Measurements from ENCODE around the gene FADS6. TPM values are rescaled to one million over a fixed set of nuclear protein-coding genes. Genes with fewer than 3 reads are reported as not detected.
"Not testable (repeated sequence)": the region's sequence is repeated elsewhere in the genome, so short reads cannot be mapped to it uniquely, and the experiment has no call there.

Gene FADS6
- total RNA-seq, 1 experiment from 2014 or later: not detected

GRCh38 chr17:74873874-74874614 lies 19.4 kb downstream of the FADS6 start:
- peaks cover 16% of the 10 kb centered on the region for H3K4me1 ChIP-seq (replicated peaks)
- peak overlapping the region; percentile 49 for H3K4me3 ChIP-seq
- H3K9me3 ChIP-seq (replicated peaks): no peaks in the 10 kb centered on the region
- H3K27me3 ChIP-seq (replicated peaks): no peaks in the 10 kb centered on the region
- H3K36me3 ChIP-seq: no peaks in the 10 kb centered on the region
- no peak for DNase-seq (ENCODE audit: low read depth in 1 of 2, low spot score in 2 of 2)
- peak overlapping the region; percentile 85 for H3K27ac ChIP-seq

GRCh38 chr17:74873037-74873873 lies 20.2 kb downstream of the FADS6 start:
- H3K4me3 ChIP-seq: peak overlapping the region; percentile 49
- no peaks in the 10 kb centered on the region for H3K9me3 ChIP-seq (replicated peaks)
- no peaks in the 10 kb centered on the region for H3K27me3 ChIP-seq (replicated peaks)
- no peaks in the 10 kb centered on the region for H3K36me3 ChIP-seq
- H3K4me1 ChIP-seq (replicated peaks): peaks cover 16% of the 10 kb centered on the region
- peak overlapping the region; percentile 85 for H3K27ac ChIP-seq
- DNase-seq (ENCODE audit: low read depth in 1 of 2, low spot score in 2 of 2): peak; percentile 100

- peak in 1 of 2 experiments; percentile 70 for DNase-seq (ENCODE audit: low read depth in 1 of 2, low spot score in 2 of 2)
- Histone ChIP-seq H3K4me1 (replicated peaks) (peaks cover 16% of the 10 kb centered on the region), H3K4me3 (peak within 1 kb of the TSS; percentile 49), H3K9me3 (replicated peaks) (no peaks in the 10 kb centered on the region), H3K36me3 (no peaks in the 10 kb centered on the region), H3K27me3 (replicated peaks) (no peaks in the 10 kb centered on the region), H3K27ac (peak within 1 kb of the TSS; percentile 85)
These were observed 21.0 kb downstream of the FADS6 start, which contains the start of gene FDXR for GRCh38 chr17:74872313-74873036. FDXR (minus strand) TSS chr17:74872994; CDS start chr17:74872944, 50 bp downstream.

- Histone ChIP-seq H3K27me3 (replicated peaks) (no peaks in the 10 kb centered on the region), H3K36me3 (no peaks in the 10 kb centered on the region), H3K4me3 (no peak overlapping the region)
These were observed 21.9 kb downstream of the FADS6 start for GRCh38 chr17:74871356-74872076.

GRCh38 chr17:74870512-74870911 lies 22.9 kb downstream of the FADS6 start:
- Histone ChIP-seq H3K27ac (no peak overlapping the region), H3K27me3 (replicated peaks) (no peaks in the 10 kb centered on the region), H3K4me1 (replicated peaks) (peaks cover 16% of the 10 kb centered on the region), H3K36me3 (no peaks in the 10 kb centered on the region), H3K9me3 (replicated peaks) (no peaks in the 10 kb centered on the region), H3K4me3 (no peak overlapping the region)
- no peak for DNase-seq (ENCODE audit: low read depth in 1 of 2, low spot score in 2 of 2)

More at GRCh38 chr17:74871356-74872076, 21.9 kb downstream of the FADS6 start:
- Histone ChIP-seq H3K27ac (no peak overlapping the region), H3K9me3 (replicated peaks) (no peaks in the 10 kb centered on the region), H3K4me1 (replicated peaks) (peaks cover 16% of the 10 kb centered on the region)
- DNase-seq (ENCODE audit: low read depth in 1 of 2, low spot score in 2 of 2): no peak

- H3K27me3 ChIP-seq (replicated peaks); H3K9me3 ChIP-seq (replicated peaks); H3K27ac ChIP-seq; DNase-seq (ENCODE audit: low read depth in 1 of 2, low spot score in 2 of 2); H3K4me3 ChIP-seq; H3K36me3 ChIP-seq: not testable (repeated sequence)
- peaks cover 16% of the 10 kb centered on the region for H3K4me1 ChIP-seq (replicated peaks)
These were observed 23.4 kb downstream of the FADS6 start for GRCh38 chr17:74870028-74870427.

GRCh38 chr17:74868908-74869255 lies 24.6 kb downstream of the FADS6 start:
- Histone ChIP-seq H3K4me1 (replicated peaks) (peaks cover 13% of the 10 kb centered on the region), H3K9me3 (replicated peaks) (no peaks in the 10 kb centered on the region), H3K27me3 (replicated peaks) (no peaks in the 10 kb centered on the region), H3K4me3 (no peak overlapping the region), H3K27ac (no peak overlapping the region), H3K36me3 (no peaks in the 10 kb centered on the region; the same call in 1 of the 2 replicates)
- no peak for DNase-seq (ENCODE audit: low read depth in 1 of 2, low spot score in 2 of 2)

- no peak overlapping the region for H3K27ac ChIP-seq
- H3K36me3 ChIP-seq: no peaks in the 10 kb centered on the region; the same call in 1 of the 2 replicates
- no peaks in the 10 kb centered on the region for H3K27me3 ChIP-seq (replicated peaks)
- H3K9me3 ChIP-seq (replicated peaks): no peaks in the 10 kb centered on the region
- H3K4me1 ChIP-seq (replicated peaks): peaks cover 10% of the 10 kb centered on the region
- no peak for DNase-seq (ENCODE audit: low read depth in 1 of 2, low spot score in 2 of 2)
- H3K4me3 ChIP-seq: no peak overlapping the region
These were observed 25.1 kb downstream of the FADS6 start for GRCh38 chr17:74868251-74868907.

GRCh38 chr17:74866198-74866835 lies 27.1 kb downstream of the FADS6 start:
- Histone ChIP-seq H3K27me3 (replicated peaks) (peaks cover 11% of the 10 kb centered on the region), H3K36me3 (no peaks in the 10 kb centered on the region; the same call in 1 of the 2 replicates), H3K9me3 (replicated peaks) (no peaks in the 10 kb centered on the region), H3K4me3 (no peak overlapping the region), H3K27ac (no peak overlapping the region), H3K4me1 (replicated peaks) (no peaks in the 10 kb centered on the region)
- no peak for DNase-seq (ENCODE audit: low read depth in 1 of 2, low spot score in 2 of 2)

GRCh38 chr17:74865504-74866197 lies 27.8 kb downstream of the FADS6 start:
- H3K4me3 ChIP-seq: no peak overlapping the region
- peaks cover 18% of the 10 kb centered on the region for H3K27me3 ChIP-seq (replicated peaks)
- H3K9me3 ChIP-seq (replicated peaks): no peaks in the 10 kb centered on the region
- no peak overlapping the region for H3K27ac ChIP-seq
- no peaks in the 10 kb centered on the region; the same call in 1 of the 2 replicates for H3K36me3 ChIP-seq
- DNase-seq (ENCODE audit: low read depth in 1 of 2, low spot score in 2 of 2): no peak
- 0 out of 2 replicates have a peak, but pooled peaks cover 4% of the 10 kb centered on the region for H3K4me1 ChIP-seq (replicated peaks)

- Histone ChIP-seq H3K4me3 (no peak overlapping the region), H3K4me1 (replicated peaks) (peaks cover 7% of the 10 kb centered on the region; the same call in 1 of the 2 replicates), H3K9me3 (replicated peaks) (peaks cover 4% of the 10 kb centered on the region; the same call in 1 of the 2 replicates), H3K27ac (no peak overlapping the region), H3K27me3 (replicated peaks) (peaks cover 25% of the 10 kb centered on the region), H3K36me3 (no peaks in the 10 kb centered on the region; the same call in 1 of the 2 replicates)
- peak; percentile 66 to 77 for DNase-seq (ENCODE audit: low read depth in 1 of 2, low spot score in 2 of 2)
These were observed 28.5 kb downstream of the FADS6 start for GRCh38 chr17:74864866-74865395.

All from SJSA1 (cell line).